Keratinocyte (primary cell): ENCODE results near the gene HNRNPD. TPM values are rescaled to one million over a fixed set of nuclear protein-coding genes. Genes with fewer than 3 reads are reported as not detected.

Source experiments
- polyA plus RNA-seq, 5 experiments: library from polyadenylated mRNA; depleted of rRNA in 3 of 5; stranded (reverse) in 3 of 5; stranded (forward) in 1 of 5; unstranded in 1 of 5; fragments of >200 nt; gene quantifications; 1 replicate in 1 of 5; 2 replicates in 3 of 5; 3 replicates in 1 of 5; pipeline versions ENCODE4 v1.2.1 to v1.2.3, GENCODE V29; 2011 to 2012; ENCODE audit warnings: missing spikeins in 2 of 5, low read depth in 1 of 5, low replicate concordance in 1 of 5
- small RNA-seq, 3 experiments: library from RNA; depleted of rRNA; stranded (forward); fragments of <200 nt; gene quantifications; one replicate each; pipeline ENCODE3, GENCODE V24; 2012; ENCODE audit warnings: low read depth in 3 of 3, low replicate concordance in 1 of 3; ENCODE audit not compliant: insufficient read length in 3 of 3

The HNRNPD gene
- polyA plus RNA-seq, 1 donor (not counting 4 experiments of a cell fraction or from before 2014, with no cell fraction given) = 91.3 TPM

Small RNAs within 50 kb of the gene (small RNA-seq; reads per million reads assigned to genes)
- gene RF00150 = 0 reads per million in 3 experiments

Other genes with a start within 250 kb of the HNRNPD start
- gene HNRNPDL, start 56.5 kb upstream of the HNRNPD start, polyA plus RNA-seq = 119 to 292 TPM (median 229 TPM) in 3 replicates
- 17.6 to 29.4 TPM (median 20.9 TPM) in 3 replicates for gene ENOPH1, start 56.6 kb upstream of the HNRNPD start, polyA plus RNA-seq
- 0.05 to 0.16 TPM (median 0.07 TPM) in 3 replicates for gene TMEM150C, start 188.0 kb upstream of the HNRNPD start, polyA plus RNA-seq